ENCODE data around the gene ADTRP. TPM values are rescaled to one million over a fixed set of nuclear protein-coding genes. Genes with fewer than 3 reads are reported as not detected.

ADTRP gene
- total RNA-seq, 2 experiments from 2014 or later = 20.0 to 21.9 TPM

- no peaks in the 10 kb centered on the region for H3K9me3 Mint-ChIP-seq
- ChIA-PET CTCF (no interaction called here), POLR2A (interaction anchor here (1.1 kb wide), 1 partner anchor 120 kb away, joined by 3 read pairs; no protein-coding TSS in a partner anchor)
- H3K4me1 Mint-ChIP-seq (ENCODE audit: low read depth) = peaks cover 3% of the 10 kb centered on the region
- TF ChIP-seq CTCF (IDR thresholded peaks at IDR 0.05) = no peak
- intact Hi-C loops (cut with micrococcal nuclease) = no loop called here
- H3K27ac Mint-ChIP-seq = no peak overlapping the region
- ATAC-seq = no peak
- no peaks in the 10 kb centered on the region for H3K36me3 Mint-ChIP-seq (ENCODE audit: low read depth)
- no peak overlapping the region for H3K4me3 Mint-ChIP-seq
- no peak for DNase-seq
- H3K27me3 Mint-ChIP-seq = no peaks in the 10 kb centered on the region
These were observed 2.7 kb downstream of the ADTRP start for GRCh38 chr6:11775791-11776409.

- DNase-seq (no peak), ATAC-seq (no peak)
- no peak overlapping the region for H3K4me3 Mint-ChIP-seq
- no peaks in the 10 kb centered on the region for H3K9me3 Mint-ChIP-seq
- ChIA-PET CTCF (interaction anchor here (0.8 to 1.1 kb wide), 2 partner anchors 9 to 515 kb away, joined by 3 read pairs; no protein-coding TSS in a partner anchor), POLR2A (interaction anchor here (1.1 to 1.4 kb wide), 3 partner anchors 9 to 11 kb away, joined by 3 to 5 read pairs (median 4); no protein-coding TSS in a partner anchor)
- TF ChIP-seq CTCF (IDR thresholded peaks at IDR 0.05) = no peak
- no peaks in the 10 kb centered on the region for H3K36me3 Mint-ChIP-seq (ENCODE audit: low read depth)
- H3K27me3 Mint-ChIP-seq = no peaks in the 10 kb centered on the region
- no peak overlapping the region for H3K27ac Mint-ChIP-seq
- intact Hi-C loops (cut with micrococcal nuclease) = no loop called here
- peaks cover 3% of the 10 kb centered on the region for H3K4me1 Mint-ChIP-seq (ENCODE audit: low read depth)
These were observed 4.2 kb downstream of the ADTRP start for GRCh38 chr6:11774426-11774825.

- Mint-ChIP-seq H3K27ac (no peak overlapping the region), H3K27me3 (no peaks in the 10 kb centered on the region), H3K4me1 (ENCODE audit: low read depth) (peaks cover 3% of the 10 kb centered on the region), H3K9me3 (no peaks in the 10 kb centered on the region), H3K4me3 (no peak overlapping the region), H3K36me3 (ENCODE audit: low read depth) (no peaks in the 10 kb centered on the region)
- intact Hi-C loops (cut with micrococcal nuclease) = no loop called here
- DNase-seq = no peak
- POLR2A ChIA-PET = interaction anchor here (1.1 to 1.4 kb wide), 2 partner anchors 9 to 12 kb away, joined by 4 to 5 read pairs; no protein-coding TSS in a partner anchor
- CTCF ChIA-PET = interaction anchor here (0.8 to 1.1 kb wide), 2 partner anchors 10 to 108 kb away, joined by 3 to 4 read pairs; no protein-coding TSS in a partner anchor
- no peak for TF ChIP-seq CTCF (IDR thresholded peaks at IDR 0.05)
- no peak for ATAC-seq
These were observed 5.0 kb downstream of the ADTRP start for GRCh38 chr6:11773581-11773980.

- no peaks in the 10 kb centered on the region for H3K27me3 Mint-ChIP-seq
- CTCF ChIA-PET = interaction anchor here (0.8 kb wide), 1 partner anchor 107 kb away, joined by 4 read pairs; no protein-coding TSS in a partner anchor
- H3K27ac Mint-ChIP-seq = no peak overlapping the region
- DNase-seq (no peak), ATAC-seq (no peak)
- POLR2A ChIA-PET = interaction anchor here (1.3 kb wide), 1 partner anchor 19 kb away, joined by 3 read pairs; no protein-coding TSS in a partner anchor
- no peak overlapping the region for H3K4me3 Mint-ChIP-seq
- intact Hi-C loops (cut with micrococcal nuclease) = no loop called here
- H3K9me3 Mint-ChIP-seq = no peaks in the 10 kb centered on the region
- H3K4me1 Mint-ChIP-seq (ENCODE audit: low read depth) = peaks cover 4% of the 10 kb centered on the region
- TF ChIP-seq CTCF (IDR thresholded peaks at IDR 0.05) = no peak
- H3K36me3 Mint-ChIP-seq (ENCODE audit: low read depth) = no peaks in the 10 kb centered on the region
These were observed 5.6 kb downstream of the ADTRP start for GRCh38 chr6:11773013-11773412.

- Mint-ChIP-seq H3K27me3 (no peaks in the 10 kb centered on the region), H3K9me3 (no peaks in the 10 kb centered on the region), H3K27ac (no peak overlapping the region), H3K36me3 (ENCODE audit: low read depth) (no peaks in the 10 kb centered on the region), H3K4me1 (ENCODE audit: low read depth) (peaks cover 11% of the 10 kb centered on the region), H3K4me3 (no peak overlapping the region)
- no peak for ATAC-seq
- intact Hi-C loops (cut with micrococcal nuclease) = no loop called here
- TF ChIP-seq CTCF (IDR thresholded peaks at IDR 0.05) = no peak
- ChIA-PET CTCF (interaction anchor here (0.8 kb wide), 1 partner anchor 9 kb away, joined by 3 read pairs; no protein-coding TSS in a partner anchor), POLR2A (interaction anchor here (1.3 kb wide), 1 partner anchor 18 kb away, joined by 3 read pairs; no protein-coding TSS in a partner anchor)
- no peak for DNase-seq
These were observed 6.3 kb downstream of the ADTRP start for GRCh38 chr6:11772109-11772825.

Measured in activated CD8-positive, alpha-beta T cell treated with anti-CD3 and anti-CD28 coated beads for 36 hours (primary cell).